ENCODE data around the gene PTOV1. TPM values are rescaled to one million over a fixed set of nuclear protein-coding genes. Genes with fewer than 3 reads are reported as not detected.

The PTOV1 gene
- total RNA-seq, 1 experiment from 2014 or later: 331 TPM

GRCh38 chr19:49850221-49850486 is 805 bp upstream of the PTOV1 start:
- peaks cover 19% of the 10 kb centered on the region for H3K4me1 ChIP-seq (ENCODE audit: insufficient read depth, low read length, poor library complexity, severe bottlenecking)
- peak overlapping the region; percentile 99 for H3K27ac ChIP-seq (ENCODE audit: low read depth, low read length, poor library complexity, severe bottlenecking)
- H3K36me3 ChIP-seq (ENCODE audit: insufficient read depth, low read length, poor library complexity, severe bottlenecking): peaks cover 10% of the 10 kb centered on the region
- no TSS peak for BruUV-seq (replicated peaks)
- peaks cover 9% of the 10 kb centered on the region for H3K9me3 ChIP-seq (ENCODE audit: low read depth, low read length, poor library complexity, severe bottlenecking)
- ChIA-PET POLR2A (ENCODE audit: low non-redundant PET) (interaction anchor here (0.9 kb wide), 1 partner anchor 174 kb away, joined by 3 read pairs; no protein-coding TSS in a partner anchor), CTCF (interaction anchor here (0.6 to 1.1 kb wide), 2 partner anchors 38 to 49 kb away, joined by 3 read pairs; no protein-coding TSS in a partner anchor)
- intact Hi-C loops (cut with micrococcal nuclease; ENCODE audit: unreplicated experiment): loop anchor here (2.0 to 5.0 kb wide), 2 partner anchors 37 to 353 kb away; partner anchors contain the start of genes FUZ and RPS11
- H3K4me3 ChIP-seq (ENCODE audit: low read depth, low read length, poor library complexity, severe bottlenecking): peak overlapping the region; percentile 74
- no peaks in the 10 kb centered on the region for H3K27me3 ChIP-seq (replicated peaks; ENCODE audit: insufficient read depth, low read depth, low read length, poor library complexity)
- no peak for TF ChIP-seq EZH2 (IDR thresholded peaks at IDR 0.05; ENCODE audit: borderline replicate concordance, low read depth, low read length, poor library complexity, severe bottlenecking)
- no peak for TF ChIP-seq CTCF (conservative IDR thresholded peaks at IDR 0.05; ENCODE audit: low read depth, low read length)
- DNase-seq (ENCODE audit: low spot score): no peak

- peaks cover 19% of the 10 kb centered on the region for H3K4me1 ChIP-seq (ENCODE audit: insufficient read depth, low read length, poor library complexity, severe bottlenecking)
- peak overlapping the region; percentile 74 for H3K4me3 ChIP-seq (ENCODE audit: low read depth, low read length, poor library complexity, severe bottlenecking)
- TF ChIP-seq CTCF (conservative IDR thresholded peaks at IDR 0.05; ENCODE audit: low read depth, low read length) (no peak), EZH2 (IDR thresholded peaks at IDR 0.05; ENCODE audit: borderline replicate concordance, low read depth, low read length, poor library complexity, severe bottlenecking) (no peak)
- peaks cover 25% of the 10 kb centered on the region for H3K36me3 ChIP-seq (ENCODE audit: insufficient read depth, low read length, poor library complexity, severe bottlenecking)
- CTCF ChIA-PET: interaction anchor here (0.6 kb wide), 1 partner anchor 15 kb away, joined by 3 read pairs; no protein-coding TSS in a partner anchor
- no peaks in the 10 kb centered on the region for H3K27me3 ChIP-seq (replicated peaks; ENCODE audit: insufficient read depth, low read depth, low read length, poor library complexity)
- intact Hi-C loops (cut with micrococcal nuclease; ENCODE audit: unreplicated experiment): loop anchor here (2.0 to 5.0 kb wide), 2 partner anchors 39 to 354 kb away; partner anchors contain the start of genes FUZ and RPS11
- no TSS peak for BruUV-seq (replicated peaks)
- POLR2A ChIA-PET (ENCODE audit: low non-redundant PET): no interaction called here
- peak; percentile 70 for DNase-seq (ENCODE audit: low spot score)
- peak overlapping the region; percentile 99 for H3K27ac ChIP-seq (ENCODE audit: low read depth, low read length, poor library complexity, severe bottlenecking)
- peaks cover 9% of the 10 kb centered on the region for H3K9me3 ChIP-seq (ENCODE audit: low read depth, low read length, poor library complexity, severe bottlenecking)
Measured at GRCh38 chr19:49851456-49852259, 699 bp downstream of the PTOV1 start.

GRCh38 chr19:49852631-49853126 is 1.7 kb downstream of the PTOV1 start:
- intact Hi-C loops (cut with micrococcal nuclease; ENCODE audit: unreplicated experiment): loop anchor here (5.0 kb wide), 1 partner anchor 355 kb away; the partner anchor contains the start of gene RPS11
- POLR2A ChIA-PET (ENCODE audit: low non-redundant PET): interaction anchor here (0.8 kb wide), 1 partner anchor 703 kb away, joined by 17 read pairs; no protein-coding TSS in a partner anchor

More at GRCh38 chr19:49852631-49853126, 1.7 kb downstream of the PTOV1 start:
- Histone ChIP-seq H3K4me3 (ENCODE audit: low read depth, low read length, poor library complexity, severe bottlenecking) (peak overlapping the region; percentile 74), H3K27ac (ENCODE audit: low read depth, low read length, poor library complexity, severe bottlenecking) (no peak overlapping the region), H3K36me3 (ENCODE audit: insufficient read depth, low read length, poor library complexity, severe bottlenecking) (peaks cover 36% of the 10 kb centered on the region), H3K9me3 (ENCODE audit: low read depth, low read length, poor library complexity, severe bottlenecking) (peaks cover 9% of the 10 kb centered on the region), H3K4me1 (ENCODE audit: insufficient read depth, low read length, poor library complexity, severe bottlenecking) (peaks cover 19% of the 10 kb centered on the region), H3K27me3 (replicated peaks; ENCODE audit: insufficient read depth, low read depth, low read length, poor library complexity) (no peaks in the 10 kb centered on the region)
- TSS peak; percentile 75 for BruUV-seq (replicated peaks)
- TF ChIP-seq EZH2 (IDR thresholded peaks at IDR 0.05; ENCODE audit: borderline replicate concordance, low read depth, low read length, poor library complexity, severe bottlenecking) (no peak), CTCF (conservative IDR thresholded peaks at IDR 0.05; ENCODE audit: low read depth, low read length) (no peak)
- CTCF ChIA-PET: no interaction called here
- no peak for DNase-seq (ENCODE audit: low spot score)
